Head of caudate nucleus (tissue), 42 donors: ENCODE data around the gene GRIN2B.

Experiments used
- DNase-seq, 42 donors: peaks; one replicate each; pipeline versions ENCODE4 v3.0.0 to v3.0.0-alpha.2; 2020 to 2021; ENCODE audit warnings: mixed read lengths in 7 of 42
- intact Hi-C: fragments of 100-400 bp; cut with DNase I; formaldehyde crosslinking; loops from one replicate; pipeline ENCODE4 v1.15.0; 2022

GRIN2B gene

GRCh38 chr12:13981296-13981962 is at the start of gene GRIN2B:
Gene GRIN2B (minus strand): TSS chr12:13981602. CDS start chr12:13866208, 115,394 bp downstream.
- peak; percentile 47 to 93 (median 75) for DNase-seq
- intact Hi-C loops, result no loop called here

- no peak for DNase-seq
- intact Hi-C loops, result no loop called here
These were observed 45.1 kb upstream of the GRIN2B start for GRCh38 chr12:14026537-14026936.

DNA sequence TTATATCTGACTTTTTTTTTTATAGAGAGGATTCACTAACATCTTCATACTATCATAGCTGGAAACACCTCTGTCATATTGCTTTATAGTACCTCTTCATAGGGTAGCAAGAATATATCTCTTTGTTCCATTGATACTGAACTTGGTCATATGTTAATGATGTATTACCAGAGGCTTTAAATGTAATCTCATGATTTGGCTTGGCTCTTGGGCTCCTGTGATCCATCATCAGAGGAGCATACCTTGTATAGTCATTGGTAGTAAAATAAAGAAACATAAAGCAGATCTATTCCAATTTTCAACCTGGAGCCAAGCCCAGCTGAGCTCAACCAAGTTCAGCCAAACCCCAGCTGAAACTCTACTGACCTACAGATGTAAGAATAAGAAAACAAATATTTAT is 43.2 kb upstream of the GRIN2B start:
- intact Hi-C loops, result no loop called here
- DNase-seq, result no peak

DNA sequence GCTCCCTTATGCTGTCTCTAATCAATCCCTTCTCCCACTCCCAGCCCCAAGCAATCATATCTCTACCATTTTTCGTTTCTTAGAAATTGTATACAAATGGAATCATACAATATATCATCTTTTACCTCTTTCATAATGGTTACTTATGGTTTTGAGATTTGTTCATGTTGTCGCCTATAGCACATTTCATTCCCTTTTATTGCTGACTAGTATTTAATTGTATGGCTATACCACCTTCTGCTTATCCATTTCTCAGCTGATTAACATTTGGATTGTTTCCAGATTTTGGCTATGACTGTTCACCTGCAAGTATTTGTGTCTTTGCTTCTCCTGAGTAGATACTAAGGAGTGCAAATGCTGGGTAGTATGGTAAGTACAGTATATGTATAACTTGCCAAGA is 36.7 kb upstream of the GRIN2B start:
- intact Hi-C loops, result no loop called here
- no peak for DNase-seq

- intact Hi-C loops, result no loop called here
- no peak for DNase-seq
These were observed 29.6 kb upstream of the GRIN2B start for GRCh38 chr12:14010989-14011388.

DNA sequence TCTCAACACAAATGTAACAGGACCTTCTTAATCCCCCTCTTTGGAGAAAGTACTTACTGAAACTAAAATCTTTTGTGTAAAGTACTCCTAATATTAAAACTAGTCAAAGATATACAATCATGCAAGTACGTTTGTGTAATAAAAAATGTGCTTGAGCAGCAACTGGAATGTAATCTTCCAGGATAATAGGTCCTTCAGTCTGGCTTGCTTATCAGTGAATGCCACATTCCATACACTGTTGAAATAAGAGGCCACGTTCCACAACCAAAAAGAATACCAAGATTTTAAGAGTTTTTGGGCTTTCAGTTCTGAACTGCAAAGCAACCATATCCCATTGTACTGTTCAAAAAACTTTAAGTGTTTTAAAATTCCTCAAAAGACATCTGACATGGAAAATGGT is 26.2 kb upstream of the GRIN2B start:
- no peak for DNase-seq
- intact Hi-C loops, result no loop called here

DNA sequence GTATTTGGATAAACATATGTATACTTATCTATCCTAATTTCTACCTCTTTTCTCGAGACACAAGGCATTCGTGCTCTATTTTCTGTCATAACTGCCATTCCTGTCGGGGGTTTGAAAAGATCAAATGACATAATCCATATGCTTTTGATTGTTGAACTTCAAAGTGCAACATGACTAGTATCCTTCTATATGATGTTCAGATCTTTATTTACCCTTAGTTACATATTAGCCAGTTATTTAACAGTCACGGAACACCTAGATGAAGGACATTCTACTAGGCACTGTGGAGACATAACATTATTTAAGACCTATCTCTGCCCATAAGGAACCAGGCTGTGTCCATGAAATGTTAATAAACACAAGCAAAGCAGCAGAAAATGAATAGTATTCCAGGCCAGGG is 11.2 kb upstream of the GRIN2B start:
- DNase-seq, result no peak
- intact Hi-C loops, result no loop called here

- no peak for DNase-seq
- intact Hi-C loops, result no loop called here
These were observed 10.7 kb upstream of the GRIN2B start for GRCh38 chr12:13992106-13992505.

- DNase-seq, result no peak
- intact Hi-C loops, result no loop called here
These were observed 4.6 kb upstream of the GRIN2B start for GRCh38 chr12:13986031-13986430.

- intact Hi-C loops, result no loop called here
- peak in 24 of 42 donors; percentile 8 to 71 (median 44) for DNase-seq
These were observed 588 bp upstream of the GRIN2B start for GRCh38 chr12:13981990-13982389.

DNA sequence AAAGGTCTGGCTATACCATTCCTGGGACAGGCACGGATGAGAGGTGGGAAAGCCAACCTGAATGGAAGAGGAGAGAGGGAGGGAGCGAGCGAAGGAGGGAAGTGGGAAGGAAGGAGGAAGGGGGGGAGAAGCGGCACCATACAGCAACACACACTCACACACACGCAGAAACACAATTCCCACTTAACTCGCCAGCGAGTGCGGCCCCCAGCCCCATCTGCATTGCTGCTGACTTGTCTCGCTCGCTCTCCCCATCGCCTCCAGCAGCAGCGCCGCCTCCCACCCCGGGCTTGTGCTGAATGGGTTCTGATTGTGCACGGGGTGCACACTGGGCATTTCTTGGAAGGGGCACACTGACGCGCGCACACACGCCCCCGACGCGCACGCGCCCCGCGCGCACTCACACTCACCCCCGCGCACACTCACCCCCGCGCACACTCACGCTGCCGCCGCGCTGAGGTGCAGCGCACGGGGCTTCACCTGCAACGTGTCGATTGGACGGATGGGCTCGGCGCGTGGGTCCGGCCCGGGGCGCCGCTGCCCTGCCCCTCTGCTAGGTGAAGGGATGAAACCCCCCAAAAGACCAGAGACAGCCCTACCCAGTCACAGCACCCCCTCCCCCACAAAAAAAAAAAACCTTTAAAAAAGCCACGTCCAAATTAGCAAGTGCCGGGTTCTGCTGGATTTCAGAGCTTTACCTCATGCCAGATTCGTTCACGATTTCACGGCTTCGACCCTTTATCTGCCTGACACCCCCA is 685 bp downstream of the GRIN2B start:
- intact Hi-C loops, result no loop called here
- peak in 39 of 42 donors; percentile 18 to 80 (median 59) for DNase-seq

GRCh38 chr12:13979772-13980378 is 1.5 kb downstream of the GRIN2B start:
- intact Hi-C loops, result no loop called here
- no peak for DNase-seq

DNA sequence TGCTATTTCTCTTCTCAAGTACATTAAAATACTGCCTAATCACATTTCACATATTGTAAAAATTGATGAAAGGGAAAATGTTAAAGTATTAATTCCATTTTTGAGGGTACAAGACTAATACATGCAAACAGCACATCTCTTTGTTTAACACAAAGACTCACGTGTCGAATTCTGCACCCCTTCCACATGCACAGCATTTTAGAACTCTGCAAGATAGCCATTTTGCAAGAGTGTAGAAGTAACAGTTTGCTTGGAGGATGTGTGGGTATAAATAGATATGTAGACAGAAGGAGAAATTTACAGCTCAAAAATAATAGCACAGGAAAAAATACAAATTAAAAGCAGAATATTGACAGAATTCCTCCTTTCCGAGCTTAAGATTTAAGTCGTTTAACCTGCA is 2.5 kb downstream of the GRIN2B start:
- no peak for DNase-seq
- intact Hi-C loops, result no loop called here

DNA sequence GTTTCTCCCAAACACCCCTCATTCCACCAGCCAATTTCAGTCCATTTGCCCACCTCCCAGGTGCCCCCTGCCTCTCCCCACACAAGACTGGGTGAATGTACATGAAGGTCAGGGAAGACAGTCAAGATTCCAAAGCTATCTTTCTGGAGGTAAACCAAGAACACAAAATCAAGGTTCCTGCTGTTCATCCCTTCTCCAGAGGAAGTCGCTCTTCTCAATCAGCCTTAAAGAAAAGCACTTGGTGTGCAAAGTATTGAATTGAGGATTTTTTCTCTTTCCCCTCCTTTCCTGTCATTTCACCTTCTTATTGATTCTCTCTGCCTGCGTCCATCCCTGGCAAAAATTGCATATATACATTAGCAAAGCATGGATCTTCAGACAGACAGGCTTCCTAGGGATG is 4.5 kb downstream of the GRIN2B start:
- intact Hi-C loops, result no loop called here
- no peak for DNase-seq

GRCh38 chr12:13976028-13976584 is 5.3 kb downstream of the GRIN2B start:
- intact Hi-C loops, result no loop called here
- DNase-seq, result no peak

- intact Hi-C loops, result no loop called here
These were observed 7.4 kb downstream of the GRIN2B start for GRCh38 chr12:13973996-13974395.

DNA sequence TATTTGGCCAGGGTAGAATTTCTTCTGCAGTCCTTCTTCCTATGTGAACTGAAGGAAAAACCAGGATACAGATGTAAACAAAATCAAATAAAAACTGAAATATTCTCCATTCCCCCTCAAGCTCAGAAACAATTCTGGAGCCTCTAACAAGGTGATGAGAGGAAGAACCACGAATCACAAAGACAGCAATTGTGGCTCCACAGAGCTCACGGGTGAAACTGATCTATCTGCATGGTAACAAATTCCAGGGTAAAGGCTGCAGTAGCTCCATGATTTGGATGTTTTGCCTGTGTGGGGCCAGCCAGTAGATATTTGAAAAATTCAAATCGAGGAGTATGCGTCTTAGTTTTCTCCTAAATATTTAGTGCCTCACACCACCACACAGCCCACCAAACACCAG is 10.6 kb downstream of the GRIN2B start:
- no peak for DNase-seq
- intact Hi-C loops, result no loop called here

More at GRCh38 chr12:13973996-13974395, 7.4 kb downstream of the GRIN2B start:
- DNase-seq, result no peak

- DNase-seq, result no peak
- intact Hi-C loops, result no loop called here
These were observed 13.1 kb downstream of the GRIN2B start for GRCh38 chr12:13968281-13968680.

DNA sequence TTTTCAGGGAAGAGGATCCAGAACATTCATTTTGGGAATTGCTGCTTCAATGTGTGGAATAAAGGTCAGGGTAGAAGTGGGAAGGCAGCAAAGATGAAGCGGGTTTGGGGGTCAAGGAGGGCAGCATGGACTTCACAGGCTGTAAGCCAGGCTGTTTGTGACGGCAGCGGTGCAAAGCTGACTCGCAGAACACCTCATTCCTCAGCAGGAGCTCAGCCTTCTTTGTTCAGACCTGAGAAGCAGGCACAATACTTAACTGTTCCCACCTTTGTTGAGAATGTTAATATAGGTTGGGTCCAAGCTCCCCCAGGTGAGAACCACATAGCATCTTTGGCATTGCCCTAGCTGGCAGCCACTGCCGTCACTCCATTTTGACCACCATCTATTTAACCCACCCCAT is 16.7 kb downstream of the GRIN2B start:
- DNase-seq, result no peak
- intact Hi-C loops, result no loop called here

- peak in 8 of 42 donors; percentile 23 to 68 (median 38) for DNase-seq
- intact Hi-C loops, result no loop called here
These were observed 18.7 kb downstream of the GRIN2B start for GRCh38 chr12:13962699-13963098.
